ENCODE measurements around the gene GRM7. TPM values are rescaled to one million over a fixed set of nuclear protein-coding genes. Genes with fewer than 3 reads are reported as not detected.

GRM7 gene
- polyA plus RNA-seq, 1 donor from 2014 or later, result 23.8 TPM

DNA sequence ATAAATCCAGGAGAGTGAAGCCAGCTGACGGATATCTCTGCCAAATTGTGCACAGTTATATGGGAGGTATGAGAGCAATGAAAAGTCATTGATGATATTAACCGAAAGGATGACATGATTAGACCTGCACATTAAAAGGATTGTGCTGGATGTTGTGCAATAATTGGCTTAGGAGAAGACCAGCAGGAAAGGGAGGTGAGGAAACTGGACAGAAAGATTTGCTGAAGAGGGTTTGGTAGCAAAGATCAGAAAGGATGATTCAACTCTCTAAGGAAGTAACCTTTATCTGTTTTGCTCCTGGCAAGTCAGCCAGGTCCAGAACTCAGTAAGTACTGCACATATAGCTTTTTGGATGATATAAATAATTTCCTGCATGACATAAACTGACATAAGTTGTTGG is 704.7 kb downstream of the GRM7 start:
- TF ChIP-seq EP300 (conservative IDR thresholded peaks at IDR 0.05; ENCODE audit: poor library complexity, severe bottlenecking), result no peak
- TF ChIP-seq MXI1 (conservative IDR thresholded peaks at IDR 0.05; ENCODE audit: poor library complexity, severe bottlenecking), result no peak
- Histone ChIP-seq H3K9me3 (ENCODE audit: low read length) (no peaks in the 10 kb centered on the region), H3K79me2 (replicated peaks; ENCODE audit: insufficient read depth, low read length) (no peaks in the 10 kb centered on the region), H3K27me3 (ENCODE audit: insufficient read depth, low read depth, low read length) (no peaks in the 10 kb centered on the region), H3K27ac (ENCODE audit: low read length) (no peak overlapping the region), H2AFZ (ENCODE audit: low read depth, low read length) (no peak overlapping the region), H3K4me2 (ENCODE audit: low read length) (no peak overlapping the region), H3K36me3 (ENCODE audit: insufficient read depth, low read length) (no peaks in the 10 kb centered on the region), H3K9ac (ENCODE audit: low read length) (no peak overlapping the region), H3F3A (ENCODE audit: insufficient read depth, low read length, poor library complexity, severe bottlenecking) (no peaks in the 10 kb centered on the region), H4K20me1 (ENCODE audit: insufficient read depth) (no peaks in the 10 kb centered on the region), H3K9me2 (ENCODE audit: insufficient read depth, low read length) (no peaks in the 10 kb centered on the region), H3K4me3 (ENCODE audit: low read length) (no peak overlapping the region)

DNA sequence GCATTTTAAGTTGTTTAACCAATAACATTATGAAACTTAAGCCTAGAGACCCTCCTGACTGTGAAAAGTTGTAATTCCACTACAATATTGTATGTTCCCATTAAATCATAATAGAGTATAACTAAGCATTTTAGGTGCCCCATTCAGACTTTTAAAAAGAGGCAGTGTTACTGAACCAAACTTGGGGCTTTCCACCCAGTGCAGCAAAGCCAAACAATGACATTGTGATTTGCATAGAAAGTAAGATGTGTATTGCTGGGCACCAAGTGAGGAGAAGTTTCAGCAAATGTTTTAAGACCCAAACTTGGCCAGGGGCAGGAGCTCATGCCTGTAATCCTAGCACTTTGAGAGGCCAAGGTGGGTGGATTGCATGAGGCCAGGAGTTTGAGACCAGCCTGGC is 706.2 kb downstream of the GRM7 start:
- no peak overlapping the region for H3K27ac ChIP-seq (ENCODE audit: low read length)

More for the DNA sequence above, 706.2 kb downstream of the GRM7 start:
- Histone ChIP-seq H3K4me3 (ENCODE audit: low read length) (no peak overlapping the region), H3K9me3 (ENCODE audit: low read length) (no peaks in the 10 kb centered on the region), H3F3A (ENCODE audit: insufficient read depth, low read length, poor library complexity, severe bottlenecking) (no peaks in the 10 kb centered on the region), H3K36me3 (ENCODE audit: insufficient read depth, low read length) (no peaks in the 10 kb centered on the region), H3K79me2 (replicated peaks; ENCODE audit: insufficient read depth, low read length) (no peaks in the 10 kb centered on the region), H3K9ac (ENCODE audit: low read length) (no peak overlapping the region), H3K4me2 (ENCODE audit: low read length) (no peak overlapping the region), H4K20me1 (ENCODE audit: insufficient read depth) (no peaks in the 10 kb centered on the region), H3K27me3 (ENCODE audit: insufficient read depth, low read depth, low read length) (no peaks in the 10 kb centered on the region), H2AFZ (ENCODE audit: low read depth, low read length) (no peak overlapping the region), H3K9me2 (ENCODE audit: insufficient read depth, low read length) (no peaks in the 10 kb centered on the region)
- TF ChIP-seq SMC3 (conservative IDR thresholded peaks at IDR 0.05; ENCODE audit: poor library complexity) (no peak), EP300 (conservative IDR thresholded peaks at IDR 0.05; ENCODE audit: poor library complexity, severe bottlenecking) (no peak), RAD21 (conservative IDR thresholded peaks at IDR 0.05) (no peak), TAF1 (IDR thresholded peaks at IDR 0.05; ENCODE audit: low read depth) (no peak), MXI1 (conservative IDR thresholded peaks at IDR 0.05; ENCODE audit: poor library complexity, severe bottlenecking) (no peak), POLR2AphosphoS5 (IDR thresholded peaks at IDR 0.05) (no peak), EZH2 (IDR thresholded peaks at IDR 0.05; ENCODE audit: borderline replicate concordance, insufficient read depth, low read length, poor library complexity, severe bottlenecking) (no peak)
- TF ChIP-seq, protein P1, sequence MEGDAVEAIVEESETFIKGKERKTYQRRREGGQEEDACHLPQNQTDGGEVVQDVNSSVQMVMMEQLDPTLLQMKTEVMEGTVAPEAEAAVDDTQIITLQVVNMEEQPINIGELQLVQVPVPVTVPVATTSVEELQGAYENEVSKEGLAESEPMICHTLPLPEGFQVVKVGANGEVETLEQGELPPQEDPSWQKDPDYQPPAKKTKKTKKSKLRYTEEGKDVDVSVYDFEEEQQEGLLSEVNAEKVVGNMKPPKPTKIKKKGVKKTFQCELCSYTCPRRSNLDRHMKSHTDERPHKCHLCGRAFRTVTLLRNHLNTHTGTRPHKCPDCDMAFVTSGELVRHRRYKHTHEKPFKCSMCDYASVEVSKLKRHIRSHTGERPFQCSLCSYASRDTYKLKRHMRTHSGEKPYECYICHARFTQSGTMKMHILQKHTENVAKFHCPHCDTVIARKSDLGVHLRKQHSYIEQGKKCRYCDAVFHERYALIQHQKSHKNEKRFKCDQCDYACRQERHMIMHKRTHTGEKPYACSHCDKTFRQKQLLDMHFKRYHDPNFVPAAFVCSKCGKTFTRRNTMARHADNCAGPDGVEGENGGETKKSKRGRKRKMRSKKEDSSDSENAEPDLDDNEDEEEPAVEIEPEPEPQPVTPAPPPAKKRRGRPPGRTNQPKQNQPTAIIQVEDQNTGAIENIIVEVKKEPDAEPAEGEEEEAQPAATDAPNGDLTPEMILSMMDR (IDR thresholded peaks at IDR 0.05; ENCODE audit: poor library complexity, severe bottlenecking), result no peak
- TF ChIP-seq, protein P2, sequence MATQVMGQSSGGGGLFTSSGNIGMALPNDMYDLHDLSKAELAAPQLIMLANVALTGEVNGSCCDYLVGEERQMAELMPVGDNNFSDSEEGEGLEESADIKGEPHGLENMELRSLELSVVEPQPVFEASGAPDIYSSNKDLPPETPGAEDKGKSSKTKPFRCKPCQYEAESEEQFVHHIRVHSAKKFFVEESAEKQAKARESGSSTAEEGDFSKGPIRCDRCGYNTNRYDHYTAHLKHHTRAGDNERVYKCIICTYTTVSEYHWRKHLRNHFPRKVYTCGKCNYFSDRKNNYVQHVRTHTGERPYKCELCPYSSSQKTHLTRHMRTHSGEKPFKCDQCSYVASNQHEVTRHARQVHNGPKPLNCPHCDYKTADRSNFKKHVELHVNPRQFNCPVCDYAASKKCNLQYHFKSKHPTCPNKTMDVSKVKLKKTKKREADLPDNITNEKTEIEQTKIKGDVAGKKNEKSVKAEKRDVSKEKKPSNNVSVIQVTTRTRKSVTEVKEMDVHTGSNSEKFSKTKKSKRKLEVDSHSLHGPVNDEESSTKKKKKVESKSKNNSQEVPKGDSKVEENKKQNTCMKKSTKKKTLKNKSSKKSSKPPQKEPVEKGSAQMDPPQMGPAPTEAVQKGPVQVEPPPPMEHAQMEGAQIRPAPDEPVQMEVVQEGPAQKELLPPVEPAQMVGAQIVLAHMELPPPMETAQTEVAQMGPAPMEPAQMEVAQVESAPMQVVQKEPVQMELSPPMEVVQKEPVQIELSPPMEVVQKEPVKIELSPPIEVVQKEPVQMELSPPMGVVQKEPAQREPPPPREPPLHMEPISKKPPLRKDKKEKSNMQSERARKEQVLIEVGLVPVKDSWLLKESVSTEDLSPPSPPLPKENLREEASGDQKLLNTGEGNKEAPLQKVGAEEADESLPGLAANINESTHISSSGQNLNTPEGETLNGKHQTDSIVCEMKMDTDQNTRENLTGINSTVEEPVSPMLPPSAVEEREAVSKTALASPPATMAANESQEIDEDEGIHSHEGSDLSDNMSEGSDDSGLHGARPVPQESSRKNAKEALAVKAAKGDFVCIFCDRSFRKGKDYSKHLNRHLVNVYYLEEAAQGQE (IDR thresholded peaks at IDR 0.05; ENCODE audit: borderline replicate concordance), result no peak
